HepG2 (cell line): ENCODE measurements around the gene DDX54. TPM values are rescaled to one million over a fixed set of nuclear protein-coding genes. Genes with fewer than 3 reads are reported as not detected.

ENCODE experiments used
- ATAC-seq: fragments of 200-7000 bp; cut with Tn5 transposase; 3 replicates; pipeline ENCODE4 v1.9.1; 2020; ENCODE audit warnings: mild to moderate bottlenecking, moderate library complexity
- BruUV-seq: library from RNA; stranded (reverse); fragments of 400-500 nt; replicated peaks from 2 replicates; lab custom pipeline; 2021; lab: Mats Ljungman, UMichigan
- CTCF ChIA-PET: fragments of 300-600 bp; formaldehyde crosslinking; extraction: SDS; loops from one replicate; lab custom pipeline; 2021; ENCODE audit warnings: low total read pairs, inconsistent platforms, low intra/inter-chr PET ratio; lab: Yijun Ruan, JAX
- POLR2A ChIA-PET: fragments of 350-600 bp; sonication (Branson Sonifier 250); formaldehyde crosslinking; loops from one replicate; lab custom pipeline; 2020; ENCODE audit warnings: antibody characterized with exemption, inconsistent platforms; lab: Yijun Ruan, JAX
- DNase-seq: peaks from one replicate; pipeline ENCODE4 v3.0.0-alpha.2; 2015; ENCODE audit warnings: low spot score
- FAIRE-seq: peaks from 3 replicates; lab custom pipeline; 2011; peaks lifted over from hg19 to GRCh38; lab: Jason Lieb, UNC
- H2AFZ ChIP-seq: one replicate; pipeline ENCODE4 v1.6.1; 2011; ENCODE audit warnings: low read length, inconsistent platforms
- H3K27ac ChIP-seq: fragments of 300-600 bp; 3 replicates; pipeline ENCODE4 v1.8.0; 2011; ENCODE audit warnings: mixed run types, mild to moderate bottlenecking, mixed read lengths, low read length, inconsistent platforms; ENCODE audit not compliant: insufficient read depth; ENCODE audit errors: extremely low read length
- H3K27me3 ChIP-seq, 2 experiments: fragments of 200-600 bp in 1 of 2; 2 replicates in 1 of 2; 3 replicates in 1 of 2; pipeline versions ENCODE4 v1.6.0 to v1.8.0; 2011; ENCODE audit warnings: low read length in 2 of 2, mild to moderate bottlenecking in 2 of 2, moderate library complexity in 2 of 2, inconsistent platforms in 1 of 2; ENCODE audit not compliant: insufficient read depth in 2 of 2, control insufficient read depth in 1 of 2
- H3K36me3 ChIP-seq, 2 experiments: fragments of 200-600 bp in 1 of 2; replicated peaks in 1 of 2; 2 replicates in 1 of 2; 3 replicates in 1 of 2; pipeline versions ENCODE4 v1.5.1 to v1.8.0; 2011; ENCODE audit warnings: low read length in 2 of 2, inconsistent platforms in 1 of 2; ENCODE audit not compliant: insufficient read depth in 2 of 2, control insufficient read depth in 1 of 2
- H3K4me1 ChIP-seq: 2 replicates; pipeline ENCODE4 v1.5.1; 2012; ENCODE audit warnings: low read length, inconsistent platforms; ENCODE audit not compliant: insufficient read depth
- H3K4me2 ChIP-seq: 2 replicates; pipeline ENCODE4 v1.6.0; 2011; ENCODE audit warnings: low read depth, low read length, inconsistent platforms
- H3K4me3 ChIP-seq, 3 experiments: fragments of 200-600 bp in 1 of 3; sonication (generic), shearing (Covaris generic) in 1 of 3; replicated peaks in 1 of 3; 2 replicates each; pipeline ENCODE4 v1.5.1; 2011 to 2016; ENCODE audit warnings: low read length in 3 of 3, inconsistent platforms in 2 of 3, low read depth in 2 of 3, mild to moderate bottlenecking in 2 of 3, control low read depth in 1 of 3, mixed read lengths in 1 of 3; ENCODE audit not compliant: insufficient read depth in 1 of 3
- H3K79me2 ChIP-seq: one replicate; pipeline ENCODE4 v1.6.1; 2011; ENCODE audit warnings: low read length, inconsistent platforms; ENCODE audit not compliant: insufficient read depth
- H3K9ac ChIP-seq: 2 replicates; pipeline ENCODE4 v1.6.0; 2011; ENCODE audit warnings: mild to moderate bottlenecking, low read depth, low read length, inconsistent platforms; ENCODE audit not compliant: insufficient read depth
- H3K9me3 ChIP-seq: 2 replicates; pipeline ENCODE4 v1.5.1; 2012; ENCODE audit warnings: mild to moderate bottlenecking, low read length
- H4K20me1 ChIP-seq: 2 replicates; pipeline ENCODE4 v1.6.0; 2011; ENCODE audit warnings: inconsistent platforms, mild to moderate bottlenecking, low read length, moderate library complexity; ENCODE audit not compliant: insufficient read depth
- AGO2 ChIP-seq: fragments of 200-400 bp; formaldehyde crosslinking; optimal IDR thresholded peaks from 2 replicates; pipeline ENCODE3; 2017; ENCODE audit warnings: mild to moderate bottlenecking, low read depth, low read length, moderate library complexity
- IKZF1 ChIP-seq: fragments of 450-650 bp; IDR thresholded peaks from 2 replicates; pipeline ENCODE4 v1.7.1; 2016
- MTF2 ChIP-seq: sonication (generic); formaldehyde crosslinking; IDR thresholded peaks from 2 replicates; pipeline ENCODE4 v1.5.0; 2020; ENCODE audit warnings: missing genetic modification reagents, borderline replicate concordance
- NCOA5 ChIP-seq: sonication (generic); formaldehyde crosslinking; IDR thresholded peaks from 2 replicates; pipeline ENCODE4 v1.4.0; 2020; ENCODE audit warnings: missing genetic modification reagents
- TGIF2 ChIP-seq: IDR thresholded peaks from 2 replicates; pipeline ENCODE4 v1.6.1; 2016; ENCODE audit warnings: control low read depth, missing compliant biosample characterization
- ZMYM3 ChIP-seq: sonication (generic); formaldehyde crosslinking; IDR thresholded peaks from 2 replicates; pipeline ENCODE4 v1.5.1; 2020; ENCODE audit warnings: mild to moderate bottlenecking, missing genetic modification reagents
- ZNF232 ChIP-seq: sonication (generic); formaldehyde crosslinking; IDR thresholded peaks from 2 replicates; pipeline ENCODE4 v1.4.0; 2020; ENCODE audit warnings: missing genetic modification reagents, borderline replicate concordance
- ZNF766 ChIP-seq: sonication (generic); formaldehyde crosslinking; IDR thresholded peaks from 2 replicates; pipeline ENCODE4 v1.5.0; 2020; ENCODE audit warnings: missing genetic modification reagents, borderline replicate concordance
- ZNF841 ChIP-seq: sonication (generic); formaldehyde crosslinking; IDR thresholded peaks from 2 replicates; pipeline ENCODE4 v1.8.1; 2023; ENCODE audit warnings: missing genetic modification reagents, borderline replicate concordance
- WGBS: methylation state at CpG from one replicate; pipeline ENCODE4 v1.1.6; 2017; ENCODE audit warnings: low lambda C conversion rate; 5-methylcytosine and 5-hydroxymethylcytosine counted together
- in situ Hi-C: cut with HindIII; loops from 2 replicates; pipeline ENCODE4 v1.10.0; 2017; ENCODE audit warnings: low pct_unique_long_range_greater_than_20kb; ENCODE audit not compliant: extremely low pct_ligation_motif_present
- intact Hi-C: fragments of 100-400 bp; cut with micrococcal nuclease; formaldehyde crosslinking; loops from one replicate; pipeline ENCODE4 v1.10.0; 2022; ENCODE audit not compliant: unreplicated experiment
- polyA plus RNA-seq, 8 experiments: library from polyadenylated mRNA; depleted of rRNA in 3 of 8; stranded (reverse) in 7 of 8; unstranded in 1 of 8; fragments of >200 nt; fragmentation: Illumina TruSeq in 4 of 8; extraction: Trizol in 4 of 8; gene quantifications; 2 replicates each; pipeline versions ENCODE4 v1.2.1 to v1.2.3, GENCODE V29; 2011 to 2016; ENCODE audit warnings: low read depth in 4 of 8, missing spikeins in 1 of 8, mixed read lengths in 1 of 8; ENCODE audit not compliant: insufficient read depth in 1 of 8
- total RNA-seq, 5 experiments: library from RNA; depleted of rRNA; stranded (reverse); fragments of >200 nt; fragmentation: Illumina TruSeq; extraction: Trizol; gene quantifications; 2 replicates each; pipeline ENCODE4 v1.2.3, GENCODE V29; 2016; ENCODE audit warnings: low read depth in 1 of 5
- TF ChIP-seq, protein P1 (sequence below): sonication (generic); IDR thresholded peaks from 2 replicates; pipeline ENCODE4 v1.6.1; 2016; ENCODE audit warnings: low read depth, borderline replicate concordance
- TF ChIP-seq, protein P2 (sequence below): IDR thresholded peaks from 2 replicates; pipeline ENCODE4 v1.6.1; 2018; ENCODE audit warnings: missing genetic modification reagents, mild to moderate bottlenecking, missing compliant biosample characterization

DDX54 gene
- total and polyA plus RNA-seq, 2 of the 13 experiments (the other 11 are each of a cell fraction or from before 2014, with no cell fraction given) = 59.7 to 61.1 TPM

DNA sequence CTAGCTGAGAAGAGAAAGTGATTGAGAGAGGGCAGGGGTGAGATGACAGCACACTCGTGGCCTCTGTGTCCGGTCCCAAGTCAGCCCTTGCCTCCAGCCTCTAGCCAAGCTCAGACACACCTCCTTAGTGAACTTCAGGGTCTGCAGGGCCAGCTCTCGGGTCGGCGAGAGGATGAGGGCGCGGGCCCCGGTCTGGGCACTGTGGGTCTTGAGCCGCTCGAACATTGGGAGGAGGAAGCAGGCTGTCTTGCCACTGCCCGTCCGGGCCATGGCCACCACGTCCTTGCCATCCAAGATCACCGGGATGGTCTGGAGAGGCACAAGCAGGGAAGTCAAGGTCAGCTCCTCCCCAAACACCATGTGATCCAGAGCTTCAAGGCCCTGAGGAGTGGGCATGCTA, 6.3 kb downstream of the DDX54 start:
- no CpG with 5 or more reads among the region's 14 CpGs for WGBS
- Histone ChIP-seq H3K9me3 (no peaks in the 10 kb centered on the region), H3K79me2 (peaks cover 20% of the 10 kb centered on the region), H3K27ac (no peak overlapping the region), H2AFZ (no peak overlapping the region), H4K20me1 (peaks cover 3% of the 10 kb centered on the region), H3K4me3 (no peak overlapping the region), H3K4me1 (peaks cover 13% of the 10 kb centered on the region), H3K36me3 (peaks cover 38 to 62% of the 10 kb centered on the region in 2 experiments; a peak in 4 of 5 replicates), H3K9ac (no peak overlapping the region), H3K4me2 (no peak overlapping the region), H3K27me3 (no peaks in the 10 kb centered on the region)
- TF ChIP-seq ZMYM3 (CRISPR knock-in tag) = no peak
- TF ChIP-seq, protein P1, sequence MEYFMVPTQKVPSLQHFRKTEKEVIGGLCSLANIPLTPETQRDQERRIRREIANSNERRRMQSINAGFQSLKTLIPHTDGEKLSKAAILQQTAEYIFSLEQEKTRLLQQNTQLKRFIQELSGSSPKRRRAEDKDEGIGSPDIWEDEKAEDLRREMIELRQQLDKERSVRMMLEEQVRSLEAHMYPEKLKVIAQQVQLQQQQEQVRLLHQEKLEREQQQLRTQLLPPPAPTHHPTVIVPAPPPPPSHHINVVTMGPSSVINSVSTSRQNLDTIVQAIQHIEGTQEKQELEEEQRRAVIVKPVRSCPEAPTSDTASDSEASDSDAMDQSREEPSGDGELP = no peak
- TF ChIP-seq, protein P2, sequence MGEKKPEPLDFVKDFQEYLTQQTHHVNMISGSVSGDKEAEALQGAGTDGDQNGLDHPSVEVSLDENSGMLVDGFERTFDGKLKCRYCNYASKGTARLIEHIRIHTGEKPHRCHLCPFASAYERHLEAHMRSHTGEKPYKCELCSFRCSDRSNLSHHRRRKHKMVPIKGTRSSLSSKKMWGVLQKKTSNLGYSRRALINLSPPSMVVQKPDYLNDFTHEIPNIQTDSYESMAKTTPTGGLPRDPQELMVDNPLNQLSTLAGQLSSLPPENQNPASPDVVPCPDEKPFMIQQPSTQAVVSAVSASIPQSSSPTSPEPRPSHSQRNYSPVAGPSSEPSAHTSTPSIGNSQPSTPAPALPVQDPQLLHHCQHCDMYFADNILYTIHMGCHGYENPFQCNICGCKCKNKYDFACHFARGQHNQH (CRISPR knock-in tag) = no peak
- TF ChIP-seq ZNF232 (CRISPR knock-in tag) = no peak
- no peak for TF ChIP-seq NCOA5
- TF ChIP-seq ZNF841 (CRISPR knock-in tag) = no peak
- TF ChIP-seq IKZF1 = no peak
- no peak for TF ChIP-seq TGIF2 (CRISPR knock-in tag)
- TF ChIP-seq MTF2 (CRISPR knock-in tag) = no peak
- no peak for TF ChIP-seq AGO2
- TF ChIP-seq ZNF766 (CRISPR knock-in tag) = no peak
- CTCF ChIA-PET = no interaction called here
- POLR2A ChIA-PET = no interaction called here
- FAIRE-seq = no peak
- in situ Hi-C loops (no loop called here), intact Hi-C loops (no loop called here)
- no peak for ATAC-seq
- no peak for DNase-seq
- no TSS peak for BruUV-seq
